HG03432 (cell line): ENCODE results near the gene TOMM22.

Source experiments
- ATAC-seq: cut with Tn5 transposase; IDR thresholded peaks from one replicate; pipeline ENCODE4 v1.9.1; 2021; ENCODE audit warnings: mild to moderate bottlenecking, moderate library complexity; ENCODE audit not compliant: unreplicated experiment

Gene TOMM22

DNA sequence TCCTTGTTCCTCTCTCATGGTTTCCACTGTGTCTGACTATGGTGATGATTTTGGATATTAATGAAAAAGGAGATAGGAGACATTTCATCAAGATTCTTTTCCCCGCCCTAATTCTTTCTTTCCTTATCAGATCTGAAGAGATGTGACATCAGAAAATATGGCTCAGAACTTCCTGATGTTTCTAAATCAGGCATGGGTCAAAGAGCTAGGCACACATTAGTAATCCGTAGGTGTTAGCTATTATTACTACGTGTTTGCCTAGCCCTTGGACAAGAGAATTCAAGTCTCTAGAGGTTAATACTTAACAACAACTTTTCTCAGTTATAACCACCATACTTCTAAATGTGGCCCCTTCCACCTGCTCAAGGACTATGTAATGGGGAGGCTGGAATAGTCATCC lies 13.2 kb downstream of the TOMM22 start:
- no peak for ATAC-seq

DNA sequence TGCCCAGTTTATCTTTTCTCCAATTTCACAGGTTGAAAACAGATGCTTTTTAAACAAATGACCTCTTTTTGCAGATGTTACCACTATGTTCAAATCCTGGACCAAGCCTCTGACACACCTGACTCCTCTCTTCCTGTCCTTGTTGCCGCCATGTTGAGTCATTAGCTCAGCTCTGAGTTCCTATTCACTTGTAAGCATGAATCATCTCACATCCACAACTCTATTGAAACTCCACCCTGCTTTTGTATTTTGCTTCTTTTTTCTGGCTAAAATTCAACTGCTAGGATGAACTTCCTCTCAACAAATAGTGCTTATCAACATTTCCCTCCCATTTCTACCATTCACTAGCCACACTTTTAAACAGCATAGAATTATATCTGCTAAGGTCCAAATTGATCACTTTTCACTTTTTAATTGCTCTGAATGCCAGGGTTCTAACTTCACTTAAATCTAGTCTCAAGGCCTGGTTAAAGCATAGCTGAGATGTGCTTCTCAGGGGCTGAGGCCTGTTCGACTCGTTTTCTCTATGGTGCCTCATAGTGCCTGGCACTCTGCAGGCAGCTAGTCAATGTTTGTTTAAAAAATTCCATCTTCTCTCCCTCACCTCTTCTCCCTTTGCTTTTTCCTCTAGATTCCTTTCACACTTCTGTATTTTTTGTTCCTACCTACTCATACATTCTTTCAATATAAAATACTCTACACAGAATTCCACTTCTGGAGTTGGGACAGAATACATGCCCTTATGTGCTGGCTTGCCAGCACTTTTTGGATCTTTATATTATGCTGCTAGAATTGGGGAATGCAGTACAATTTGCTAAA lies 15.1 kb downstream of the TOMM22 start:
- ATAC-seq: no peak

DNA sequence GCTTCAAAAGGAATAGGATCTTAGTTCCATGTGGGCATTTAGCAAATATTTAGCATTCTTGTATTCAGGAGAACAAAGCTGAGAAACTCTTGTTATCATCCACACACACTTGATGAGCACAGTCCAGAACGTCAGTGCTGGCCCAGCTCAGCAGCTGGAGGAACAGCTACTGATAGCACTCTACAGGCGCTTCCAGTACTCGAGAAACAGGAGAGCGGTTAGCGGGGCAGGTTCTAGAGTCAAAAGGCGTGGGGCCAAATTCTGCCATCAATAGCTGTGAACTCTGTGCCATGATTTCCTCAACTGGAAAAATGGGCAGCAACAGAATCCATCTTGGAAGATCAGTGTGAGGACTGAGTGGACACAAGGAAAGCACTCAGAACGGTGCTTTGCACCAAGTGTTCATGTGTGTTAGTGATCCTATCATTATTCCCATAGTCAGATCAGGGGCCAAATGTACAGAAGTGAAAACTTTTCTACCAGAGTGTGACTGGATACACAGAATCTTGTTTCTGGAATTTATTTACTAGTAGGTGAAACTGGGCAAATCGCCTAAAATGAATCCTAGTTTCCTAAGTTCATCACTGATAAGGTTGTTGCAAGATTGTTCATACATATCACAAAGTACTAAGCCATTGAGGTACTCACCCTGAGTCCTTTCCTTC lies 15.8 kb downstream of the TOMM22 start:
- ATAC-seq: no peak

DNA sequence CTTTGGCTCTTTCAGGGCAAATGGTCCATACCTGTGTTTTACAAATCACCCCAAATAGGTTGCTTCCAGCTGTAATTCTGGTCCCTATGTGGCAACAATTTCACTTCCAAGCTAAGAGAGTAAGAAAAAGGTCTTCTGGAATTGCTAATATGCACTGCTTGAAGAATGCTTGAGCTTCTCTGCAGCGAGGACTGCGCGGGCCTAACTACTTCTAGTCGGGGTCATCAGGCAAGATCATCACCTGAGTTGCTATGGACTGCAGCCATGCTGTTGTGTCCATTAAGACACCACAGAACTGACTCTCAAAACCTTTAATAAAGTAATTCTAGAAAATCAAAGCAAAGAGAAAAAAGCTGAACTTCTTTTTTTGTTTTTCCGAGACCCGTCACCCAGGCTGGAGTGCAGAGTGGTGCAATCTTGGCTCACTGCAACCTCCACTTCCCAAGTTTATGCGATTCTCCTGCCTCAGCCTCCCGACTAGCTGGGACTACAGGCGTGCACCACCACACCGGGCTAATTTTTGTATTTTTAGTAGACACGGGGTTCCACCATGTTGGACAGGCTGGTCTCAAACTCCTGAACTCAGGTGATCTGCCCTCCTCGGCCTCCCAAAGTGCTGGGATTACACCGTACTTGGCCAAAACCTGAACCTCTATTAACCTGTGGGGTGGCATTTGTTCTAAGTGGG lies 16.8 kb downstream of the TOMM22 start:
- ATAC-seq: no peak

DNA sequence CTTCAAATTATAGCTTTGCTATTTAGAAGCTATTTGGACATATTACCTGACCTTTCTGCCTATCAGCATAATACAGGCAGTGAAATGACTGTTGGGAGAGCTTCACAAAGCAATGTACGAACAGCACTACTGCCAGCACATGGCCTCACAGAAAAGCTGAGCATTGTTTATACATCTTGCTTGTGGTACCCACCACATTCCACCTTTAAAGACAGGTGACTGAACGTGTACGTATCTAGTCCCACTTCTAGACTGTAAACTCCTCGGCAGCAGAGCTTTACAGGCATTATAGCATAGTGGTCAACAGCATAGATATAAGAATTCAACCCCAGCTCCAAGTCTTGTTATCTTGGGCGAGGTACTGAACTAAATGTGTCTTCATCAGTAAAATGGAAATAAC lies 17.4 kb downstream of the TOMM22 start:
- no peak for ATAC-seq

DNA sequence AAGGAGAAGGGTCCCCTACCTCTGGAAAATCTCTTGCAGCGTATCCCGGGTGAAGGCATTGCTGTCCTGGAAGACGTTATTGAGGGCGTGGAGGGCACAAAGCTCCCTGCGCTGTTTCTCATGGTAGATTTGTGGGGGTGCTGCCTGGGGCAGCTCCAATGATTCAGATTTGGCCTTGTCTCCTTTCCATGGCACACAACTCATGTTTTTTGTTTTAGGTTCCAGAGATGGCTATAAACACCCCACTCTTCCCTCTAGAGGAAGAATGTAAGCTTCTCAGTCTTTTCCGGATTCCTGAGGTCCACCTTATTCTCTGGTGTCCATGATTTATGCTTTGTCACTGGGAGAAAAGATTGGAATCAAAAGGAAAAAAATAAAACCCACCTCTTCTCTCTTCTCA lies 18.0 kb downstream of the TOMM22 start:
- no peak for ATAC-seq

DNA sequence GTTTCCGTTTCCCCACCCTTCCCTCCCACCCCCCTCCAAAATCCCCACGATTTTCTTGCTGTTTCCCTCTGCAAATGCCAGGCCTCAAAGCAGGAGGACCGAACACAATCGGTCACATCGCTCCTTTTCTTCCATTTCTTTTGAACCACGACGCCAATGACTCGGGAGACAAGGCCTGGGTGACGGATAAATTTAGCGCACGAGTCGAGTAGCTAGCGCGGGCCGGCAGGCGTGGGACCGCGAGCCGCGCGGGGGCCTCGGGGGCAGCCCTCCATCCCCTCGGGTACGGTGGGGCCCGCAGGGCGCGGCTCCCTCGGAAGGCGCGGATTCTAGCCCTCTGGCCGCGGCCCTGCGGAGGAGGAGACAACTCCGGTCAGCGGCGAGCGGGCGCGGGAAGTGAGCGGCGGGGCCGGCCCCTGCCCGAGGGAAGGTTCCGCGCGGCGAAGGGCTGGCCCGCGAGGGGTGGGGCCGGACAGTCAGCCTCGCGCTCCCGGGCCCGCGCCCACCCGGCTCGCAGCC lies 18.6 kb downstream of the TOMM22 start:
- peak; percentile 19 for ATAC-seq

DNA sequence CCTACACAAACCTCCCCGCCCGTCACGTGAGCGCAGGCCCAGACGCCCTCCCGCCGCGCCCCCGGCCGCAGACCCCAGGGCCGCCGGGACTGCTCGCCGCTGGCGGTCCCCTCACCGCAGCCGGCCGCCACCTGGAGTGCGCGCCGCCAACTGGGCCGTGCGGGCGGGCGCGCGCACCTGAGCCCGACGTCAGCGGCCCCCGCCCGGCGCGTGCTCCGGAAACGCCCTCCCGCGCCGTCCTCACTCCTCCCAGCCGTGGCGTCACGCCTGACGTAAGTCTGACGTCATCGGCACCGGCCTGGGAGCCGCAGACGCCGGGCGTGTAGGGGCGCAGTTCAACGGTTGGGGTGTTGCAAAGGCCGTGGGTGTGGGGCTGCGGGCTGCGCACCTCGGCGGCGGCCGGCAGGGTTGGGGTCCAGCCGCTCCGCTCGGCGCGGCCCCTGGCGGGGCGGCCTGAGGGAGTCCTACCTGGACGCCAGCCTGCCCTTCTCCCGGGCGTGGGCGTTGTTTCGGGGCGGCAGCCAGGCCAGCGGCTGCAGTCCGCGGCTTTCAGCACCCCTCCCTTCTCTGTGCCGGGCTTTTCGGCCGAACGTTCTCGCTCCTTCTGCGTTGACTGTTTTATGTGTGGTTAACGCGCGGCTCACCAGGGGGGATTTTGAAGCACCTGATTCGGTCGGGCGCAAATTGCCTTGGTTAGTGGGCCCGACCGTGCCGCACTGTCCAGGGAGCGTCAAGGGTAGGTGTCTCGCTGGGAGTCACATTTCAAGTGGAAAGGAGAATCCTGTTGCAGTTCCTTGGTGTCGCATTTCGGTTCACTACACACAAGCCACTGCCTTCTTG lies 19.3 kb downstream of the TOMM22 start, which contains the start of gene JOSD1:
Gene JOSD1, minus strand, starts transcription at position 155 of the 840 bp plus-strand sequence. CDS start 956 bp downstream, outside the sequence.
- peak; percentile 50 for ATAC-seq

DNA sequence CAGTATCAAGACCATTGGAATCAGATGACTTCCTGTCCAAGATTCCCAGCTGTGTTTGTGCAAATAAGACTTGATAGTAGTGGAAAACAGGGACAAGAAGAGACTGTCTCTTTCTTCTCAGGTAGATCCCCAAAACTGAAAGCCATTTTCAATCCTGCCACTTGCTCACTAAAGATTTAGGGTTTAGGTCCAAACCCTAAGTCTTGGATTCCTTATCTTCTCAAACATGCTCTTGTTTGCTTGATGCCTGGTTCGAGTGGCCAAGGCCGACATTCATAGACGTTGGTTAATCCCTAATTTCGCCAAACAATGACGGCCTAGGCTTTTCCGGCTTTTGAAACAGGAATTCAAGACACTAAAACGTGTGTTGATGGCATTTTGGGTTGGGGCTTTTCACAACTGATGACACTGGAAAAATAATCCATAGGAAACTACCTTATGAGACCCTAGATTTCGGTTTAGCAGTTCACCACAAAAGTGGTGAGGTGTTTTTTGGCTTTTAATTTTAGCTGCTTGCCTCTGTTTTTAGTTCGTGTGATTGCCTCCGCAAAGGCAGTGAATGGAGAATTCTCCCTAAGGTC lies 23.0 kb downstream of the TOMM22 start:
- ATAC-seq: no peak

DNA sequence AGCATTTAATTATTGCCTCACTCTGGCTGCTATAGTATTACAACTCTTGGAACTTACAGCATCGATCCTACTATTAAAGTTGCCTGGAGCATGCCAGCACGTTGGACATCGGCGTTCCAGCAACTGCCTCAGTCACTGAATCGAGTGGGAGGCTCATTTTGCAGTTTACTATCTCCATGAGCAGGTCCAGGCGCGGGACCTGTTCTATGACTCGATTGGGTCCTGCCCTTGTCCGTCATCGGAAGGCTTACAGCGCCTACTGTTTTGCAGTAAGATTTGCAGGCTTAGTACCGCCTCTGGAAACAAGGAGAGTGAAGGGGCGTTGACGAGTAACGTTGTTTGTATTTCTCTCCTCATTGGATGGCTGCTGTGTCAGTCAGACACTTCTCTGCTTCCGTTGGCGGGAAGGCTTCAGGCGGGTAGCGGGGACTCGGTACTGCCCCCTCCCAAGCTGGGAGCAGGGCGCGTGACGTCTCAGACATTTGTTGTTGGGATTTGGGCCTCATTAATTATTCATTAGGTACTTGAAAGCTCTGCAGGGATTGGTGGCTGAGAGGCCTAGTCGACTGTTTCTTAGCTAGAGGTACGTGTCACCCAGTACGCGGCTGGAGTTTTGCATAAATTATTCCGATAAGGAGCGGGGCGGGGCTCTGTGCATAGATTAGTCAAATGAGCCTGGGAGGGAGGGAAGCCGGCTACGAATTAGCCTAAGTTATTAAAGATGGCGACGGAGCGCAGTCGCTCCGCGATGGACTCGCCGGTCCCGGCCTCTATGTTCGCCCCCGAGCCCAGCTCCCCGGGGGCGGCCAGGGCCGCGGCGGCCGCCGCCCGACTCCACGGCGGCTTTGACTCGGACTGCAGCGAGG lies 23.7 kb downstream of the TOMM22 start, which contains the start of gene GTPBP1:
Gene GTPBP1, plus strand, starts transcription at position 710 of the 866 bp plus-strand sequence. Its CDS starts 12 bp downstream, at position 722.
- ATAC-seq: peak; percentile 72

DNA sequence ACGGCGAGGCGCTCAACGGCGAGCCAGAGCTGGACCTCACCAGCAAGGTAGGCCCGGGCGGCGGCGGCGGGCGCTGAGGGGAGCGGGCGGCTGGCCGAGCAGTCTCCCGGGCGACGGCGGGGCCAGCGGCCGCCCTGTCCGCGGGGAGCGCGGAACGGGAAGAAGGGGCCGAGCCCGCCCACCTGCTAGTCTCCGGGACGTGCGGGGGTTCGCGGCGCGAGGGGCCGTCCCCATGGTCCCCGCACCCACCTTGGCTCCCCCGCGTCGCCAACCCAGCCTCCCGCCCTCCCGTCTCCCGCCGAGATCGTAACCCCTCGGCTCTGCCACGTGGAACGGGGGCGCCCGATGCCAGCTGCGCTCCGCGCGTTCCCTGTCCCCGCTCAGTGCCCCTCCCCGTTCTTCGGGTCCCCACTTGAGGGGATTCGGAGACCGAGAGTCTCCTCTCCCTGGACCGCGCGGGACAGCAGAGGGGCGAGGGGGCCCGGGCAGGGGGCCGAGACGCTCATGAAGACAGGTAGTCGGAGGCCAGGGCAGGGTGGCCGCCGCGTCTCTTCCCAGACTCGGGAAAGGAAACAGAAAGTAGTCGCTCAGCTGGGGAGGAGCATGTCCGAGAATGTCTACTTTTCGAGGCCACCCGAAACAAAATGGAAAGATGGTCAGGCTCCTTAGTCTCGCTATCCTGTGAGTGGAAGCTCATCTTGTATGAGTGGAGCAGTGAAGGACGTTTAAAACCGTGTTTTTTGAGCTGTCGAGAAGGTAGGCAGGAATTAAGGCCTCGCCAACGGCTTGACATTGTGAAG lies 24.5 kb downstream of the TOMM22 start:
- ATAC-seq: peak; percentile 1

DNA sequence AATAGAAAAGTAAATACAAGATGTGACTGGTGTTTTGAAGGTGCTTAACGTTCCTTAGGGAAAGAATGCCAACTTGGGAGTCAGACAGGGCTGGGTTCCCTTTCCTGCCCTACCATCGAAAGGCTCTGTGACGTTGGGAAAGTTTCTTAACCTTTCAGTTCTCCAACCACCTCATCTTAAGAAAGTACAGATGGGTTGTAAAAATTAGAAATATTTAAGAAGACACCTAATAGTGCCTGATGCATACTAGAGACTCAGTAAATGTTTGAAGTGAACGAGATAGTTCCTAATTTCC lies 25.1 kb downstream of the TOMM22 start:
- no peak for ATAC-seq

DNA sequence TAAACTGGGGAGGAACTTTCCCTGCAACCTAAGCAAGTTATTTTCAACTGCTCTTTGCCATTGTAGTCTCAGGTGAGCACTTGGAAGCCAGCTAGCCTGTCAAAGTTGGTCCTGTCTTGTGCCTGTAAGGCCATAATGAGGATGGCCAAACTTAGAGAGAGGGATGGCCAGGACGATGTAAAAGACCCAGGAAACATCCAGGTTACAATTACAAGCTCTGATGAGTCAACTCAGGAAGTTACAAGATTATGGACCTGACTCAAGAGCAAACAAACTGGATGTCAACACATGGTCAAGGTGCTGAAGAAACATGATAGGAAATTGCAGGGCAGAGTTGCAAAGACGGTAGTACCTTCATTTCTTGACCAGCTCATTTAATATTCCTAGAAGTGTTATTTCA lies 25.6 kb downstream of the TOMM22 start:
- ATAC-seq: no peak

DNA sequence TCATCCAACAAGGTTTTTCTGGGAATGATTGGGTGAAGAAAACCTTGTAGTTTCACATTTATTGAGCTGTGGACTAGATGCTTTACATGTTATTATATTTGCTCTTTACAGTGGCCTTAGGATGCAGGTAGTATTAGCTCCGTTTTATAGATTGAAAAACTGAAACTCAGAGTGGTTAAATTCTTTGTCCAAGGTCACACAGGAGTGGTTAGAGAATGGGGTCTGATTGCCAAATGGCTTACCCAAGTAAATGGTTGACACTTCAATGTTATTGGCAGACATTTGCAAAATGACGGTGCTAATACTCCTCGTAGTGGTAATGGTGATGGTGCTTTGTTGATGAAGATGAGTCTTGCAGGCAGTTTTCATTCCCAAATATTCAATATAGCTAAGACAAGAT lies 26.2 kb downstream of the TOMM22 start:
- ATAC-seq: no peak

DNA sequence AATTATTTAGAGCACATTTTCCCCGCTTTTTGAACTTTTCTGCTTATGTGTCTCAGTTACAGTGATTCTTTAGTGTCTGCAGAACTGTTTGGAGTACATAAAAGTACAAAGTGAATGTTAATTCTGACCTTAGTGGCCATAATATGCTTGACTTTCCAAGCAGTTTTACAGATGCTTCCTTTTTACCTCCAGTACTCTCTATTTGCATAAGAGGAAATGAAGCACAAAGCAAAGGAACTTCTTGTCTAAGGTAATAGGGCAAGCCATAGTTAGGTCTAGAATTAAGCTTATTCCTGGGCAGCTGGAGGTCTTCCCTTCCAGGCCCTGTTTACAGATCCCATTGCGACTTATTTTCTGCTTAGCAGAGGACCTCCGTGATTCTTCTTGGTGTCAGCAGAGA lies 27.5 kb downstream of the TOMM22 start:
- ATAC-seq: no peak

DNA sequence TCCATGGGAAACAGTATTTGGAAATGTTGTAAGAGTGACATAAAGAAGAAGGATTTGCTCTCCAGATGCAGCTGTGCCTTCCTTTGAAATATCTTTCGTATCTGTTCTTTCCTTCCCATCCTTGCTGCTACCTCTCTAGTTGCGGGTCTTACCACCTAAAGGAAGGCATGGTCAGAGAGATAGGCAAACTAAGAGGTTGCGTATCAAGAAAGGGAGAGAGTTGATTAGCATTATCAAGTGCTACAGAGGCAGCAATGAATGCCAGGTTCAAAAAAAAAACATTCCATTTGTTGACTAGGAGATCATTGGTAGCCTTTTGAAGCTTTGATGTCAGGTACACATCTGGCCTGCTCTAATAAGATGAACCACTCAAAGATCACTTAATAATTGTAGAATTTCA lies 28.6 kb downstream of the TOMM22 start:
- ATAC-seq: no peak

DNA sequence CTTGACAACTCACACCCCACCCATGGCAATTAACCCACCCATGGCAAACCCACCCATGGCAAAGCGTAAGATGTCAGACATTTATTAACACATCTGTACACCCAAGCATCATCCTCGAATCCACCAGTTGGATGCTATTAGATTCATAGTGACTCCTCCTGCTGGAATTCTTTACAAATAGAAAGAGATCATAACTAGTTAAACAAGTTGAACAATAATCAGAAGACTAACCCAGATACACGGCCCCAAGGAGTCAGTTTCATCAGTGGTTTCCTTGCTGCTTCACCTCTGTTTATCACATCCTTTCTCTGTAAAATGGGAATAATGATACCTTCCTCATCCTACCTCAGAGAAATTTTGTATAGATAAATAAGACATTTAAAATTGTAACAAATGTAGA lies 29.1 kb downstream of the TOMM22 start:
- no peak for ATAC-seq

DNA sequence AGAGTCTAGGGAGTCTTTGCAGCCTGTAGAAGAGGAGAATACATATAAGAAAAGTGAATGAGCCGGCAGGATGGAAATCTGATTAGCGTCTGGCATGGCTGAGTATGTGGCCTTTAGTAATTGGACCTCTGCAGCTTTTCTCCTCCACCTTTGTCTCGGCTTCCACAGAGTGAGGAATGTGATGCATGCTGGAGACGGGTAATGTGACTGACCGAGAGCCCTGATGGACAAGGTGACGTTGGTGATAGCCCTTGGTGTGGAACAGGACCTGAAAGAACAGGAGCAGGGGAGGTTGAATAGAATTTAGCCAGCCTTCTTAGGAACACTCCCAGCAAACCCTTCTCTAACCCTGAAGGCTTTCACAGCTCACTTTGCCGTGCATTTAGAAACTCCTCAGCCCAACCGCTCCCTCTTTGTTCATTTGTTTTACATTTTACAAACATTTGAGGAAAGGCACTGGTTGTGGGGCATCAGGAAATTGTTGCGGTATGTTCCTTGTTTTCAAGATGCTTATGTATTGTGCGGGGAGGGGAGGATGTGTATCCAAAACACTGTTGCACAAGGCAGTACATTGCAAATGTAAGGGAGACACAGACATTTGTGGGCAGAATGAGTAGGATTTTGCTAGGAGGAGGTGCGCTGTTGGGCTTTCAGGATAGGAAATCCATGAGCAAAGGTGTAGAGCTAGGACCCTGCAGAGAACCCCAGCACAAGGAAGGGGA lies 30.9 kb downstream of the TOMM22 start:
- no peak for ATAC-seq
